Mononuclear cell (primary cell): ENCODE measurements around the gene SH3BP1. TPM values are rescaled to one million over a fixed set of nuclear protein-coding genes. Genes with fewer than 3 reads are reported as not detected.
"Not testable (repeated sequence)": the region's sequence is repeated elsewhere in the genome, so short reads cannot be mapped to it uniquely, and the experiment has no call there.

Experiments
- H3K27me3 ChIP-seq: 2 replicates; pipeline ENCODE4 v1.6.0; 2011; ENCODE audit warnings: low read length, control low read depth; ENCODE audit not compliant: insufficient read depth
- H3K4me1 ChIP-seq: 2 replicates; pipeline ENCODE4 v1.5.1; 2011; ENCODE audit warnings: mild to moderate bottlenecking, low read length, control low read depth; ENCODE audit not compliant: insufficient read depth
- H3K4me3 ChIP-seq: 2 replicates; pipeline ENCODE4 v1.5.1; 2011; ENCODE audit warnings: mild to moderate bottlenecking, low read length, moderate library complexity
- H3K9me3 ChIP-seq: 2 replicates; pipeline ENCODE4 v1.5.1; 2011; ENCODE audit warnings: low read depth, mild to moderate bottlenecking, control low read depth, low read length
- total RNA-seq: library from RNA; depleted of rRNA; stranded (reverse); fragments of >200 nt; gene quantifications from one replicate; pipeline ENCODE4 v1.2.3, GENCODE V29; 2012

SH3BP1 gene
- 64.0 TPM for total RNA-seq

- Histone ChIP-seq H3K9me3 (no peaks in the 10 kb centered on the region), H3K4me3 (peak within 1 kb of the TSS; percentile 83), H3K4me1 (peaks cover 86% of the 10 kb centered on the region), H3K27me3 (no peaks in the 10 kb centered on the region)
These were observed at the start of gene SH3BP1 for GRCh38 chr22:37639070-37639760. SH3BP1 (plus strand) TSS chr22:37639669; CDS start chr22:37639788, 119 bp downstream.

GRCh38 chr22:37591081-37591480, 48.4 kb upstream of the SH3BP1 start:
- H3K4me3 ChIP-seq, H3K9me3 ChIP-seq, H3K27me3 ChIP-seq: not testable (repeated sequence)
- peaks cover 36% of the 10 kb centered on the region for H3K4me1 ChIP-seq

- Histone ChIP-seq H3K4me1 (peaks cover 36% of the 10 kb centered on the region), H3K27me3 (no peaks in the 10 kb centered on the region), H3K9me3 (no peaks in the 10 kb centered on the region), H3K4me3 (no peak overlapping the region)
These were observed 47.6 kb upstream of the SH3BP1 start for GRCh38 chr22:37591823-37592404.

GRCh38 chr22:37594237-37594636, 45.2 kb upstream of the SH3BP1 start:
- no peaks in the 10 kb centered on the region for H3K9me3 ChIP-seq
- H3K4me3 ChIP-seq, result no peak overlapping the region
- H3K4me1 ChIP-seq, result peaks cover 30% of the 10 kb centered on the region
- H3K27me3 ChIP-seq, result no peaks in the 10 kb centered on the region

GRCh38 chr22:37599153-37599552, 40.3 kb upstream of the SH3BP1 start:
- no peaks in the 10 kb centered on the region for H3K27me3 ChIP-seq
- H3K4me3 ChIP-seq, result no peak overlapping the region
- H3K9me3 ChIP-seq, result no peaks in the 10 kb centered on the region
- H3K4me1 ChIP-seq, result peaks cover 2% of the 10 kb centered on the region

GRCh38 chr22:37601203-37601539, 38.3 kb upstream of the SH3BP1 start:
- no peaks in the 10 kb centered on the region for H3K27me3 ChIP-seq
- H3K9me3 ChIP-seq, result no peaks in the 10 kb centered on the region
- no peak overlapping the region for H3K4me3 ChIP-seq
- peaks cover 17% of the 10 kb centered on the region for H3K4me1 ChIP-seq

GRCh38 chr22:37601540-37602442, 37.7 kb upstream of the SH3BP1 start:
- Histone ChIP-seq H3K27me3 (no peaks in the 10 kb centered on the region), H3K9me3 (no peaks in the 10 kb centered on the region), H3K4me3 (no peak overlapping the region), H3K4me1 (peaks cover 18% of the 10 kb centered on the region)

- not testable (repeated sequence) for H3K4me3 ChIP-seq, H3K27me3 ChIP-seq, H3K9me3 ChIP-seq
- H3K4me1 ChIP-seq, result peaks cover 27% of the 10 kb centered on the region
These were observed 36.8 kb upstream of the SH3BP1 start for GRCh38 chr22:37602546-37603277.

GRCh38 chr22:37604074-37604473, 35.4 kb upstream of the SH3BP1 start:
- H3K4me1 ChIP-seq, result peaks cover 33% of the 10 kb centered on the region
- H3K9me3 ChIP-seq, result no peaks in the 10 kb centered on the region
- no peak overlapping the region for H3K4me3 ChIP-seq
- H3K27me3 ChIP-seq, result no peaks in the 10 kb centered on the region

GRCh38 chr22:37604875-37605274, 34.6 kb upstream of the SH3BP1 start:
- Histone ChIP-seq H3K27me3 (no peaks in the 10 kb centered on the region), H3K4me1 (peaks cover 40% of the 10 kb centered on the region), H3K9me3 (no peaks in the 10 kb centered on the region), H3K4me3 (no peak overlapping the region)

- H3K4me3 ChIP-seq, result peak overlapping the region; percentile 33
These were observed 32.2 kb upstream of the SH3BP1 start for GRCh38 chr22:37607010-37607934.

GRCh38 chr22:37607935-37608476, 31.5 kb upstream of the SH3BP1 start:
- Histone ChIP-seq H3K4me3 (peak overlapping the region; percentile 83), H3K27me3 (no peaks in the 10 kb centered on the region), H3K9me3 (no peaks in the 10 kb centered on the region), H3K4me1 (peaks cover 59% of the 10 kb centered on the region)

More at GRCh38 chr22:37607010-37607934, 32.2 kb upstream of the SH3BP1 start:
- Histone ChIP-seq H3K4me1 (peaks cover 59% of the 10 kb centered on the region), H3K27me3 (no peaks in the 10 kb centered on the region), H3K9me3 (no peaks in the 10 kb centered on the region)

GRCh38 chr22:37608477-37609239, 30.8 kb upstream of the SH3BP1 start, which contains the start of gene GGA1:
GGA1 (plus strand) TSS chr22:37608834; CDS start chr22:37608861, 27 bp downstream.
- H3K4me3 ChIP-seq, result peak within 1 kb of the TSS; percentile 83
- no peaks in the 10 kb centered on the region for H3K27me3 ChIP-seq
- peaks cover 59% of the 10 kb centered on the region for H3K4me1 ChIP-seq
- no peaks in the 10 kb centered on the region for H3K9me3 ChIP-seq
